ENCODE results near the gene SPTA1. TPM values are rescaled to one million over a fixed set of nuclear protein-coding genes. Genes with fewer than 3 reads are reported as not detected.

SPTA1 gene
- total RNA-seq, 4 donors from 2014 or later = 0.38 to 0.88 (median 0.68) TPM; not detected in 1

DNA sequence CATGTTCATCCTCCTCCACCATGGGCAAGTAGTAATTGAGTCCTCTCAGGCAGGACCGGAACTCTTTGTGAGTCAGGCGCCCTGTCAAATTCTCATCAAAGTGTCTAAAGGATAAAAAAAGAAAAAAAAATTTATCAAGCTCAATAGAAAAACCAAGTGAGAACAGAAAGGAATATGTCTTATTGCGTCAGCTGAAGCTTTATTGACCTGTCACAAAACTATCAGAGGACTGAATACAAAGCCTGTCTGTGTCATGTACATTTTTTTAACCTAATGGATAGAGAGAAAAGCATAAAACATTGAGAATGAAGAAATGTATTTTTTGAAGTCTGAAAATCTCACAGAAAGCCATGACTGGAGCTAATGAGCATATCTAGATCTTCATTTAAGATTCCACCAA, 72.8 kb downstream of the SPTA1 start:
- TF ChIP-seq, protein P1, sequence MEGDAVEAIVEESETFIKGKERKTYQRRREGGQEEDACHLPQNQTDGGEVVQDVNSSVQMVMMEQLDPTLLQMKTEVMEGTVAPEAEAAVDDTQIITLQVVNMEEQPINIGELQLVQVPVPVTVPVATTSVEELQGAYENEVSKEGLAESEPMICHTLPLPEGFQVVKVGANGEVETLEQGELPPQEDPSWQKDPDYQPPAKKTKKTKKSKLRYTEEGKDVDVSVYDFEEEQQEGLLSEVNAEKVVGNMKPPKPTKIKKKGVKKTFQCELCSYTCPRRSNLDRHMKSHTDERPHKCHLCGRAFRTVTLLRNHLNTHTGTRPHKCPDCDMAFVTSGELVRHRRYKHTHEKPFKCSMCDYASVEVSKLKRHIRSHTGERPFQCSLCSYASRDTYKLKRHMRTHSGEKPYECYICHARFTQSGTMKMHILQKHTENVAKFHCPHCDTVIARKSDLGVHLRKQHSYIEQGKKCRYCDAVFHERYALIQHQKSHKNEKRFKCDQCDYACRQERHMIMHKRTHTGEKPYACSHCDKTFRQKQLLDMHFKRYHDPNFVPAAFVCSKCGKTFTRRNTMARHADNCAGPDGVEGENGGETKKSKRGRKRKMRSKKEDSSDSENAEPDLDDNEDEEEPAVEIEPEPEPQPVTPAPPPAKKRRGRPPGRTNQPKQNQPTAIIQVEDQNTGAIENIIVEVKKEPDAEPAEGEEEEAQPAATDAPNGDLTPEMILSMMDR (IDR thresholded peaks at IDR 0.05; ENCODE audit: low read depth) = no peak

DNA sequence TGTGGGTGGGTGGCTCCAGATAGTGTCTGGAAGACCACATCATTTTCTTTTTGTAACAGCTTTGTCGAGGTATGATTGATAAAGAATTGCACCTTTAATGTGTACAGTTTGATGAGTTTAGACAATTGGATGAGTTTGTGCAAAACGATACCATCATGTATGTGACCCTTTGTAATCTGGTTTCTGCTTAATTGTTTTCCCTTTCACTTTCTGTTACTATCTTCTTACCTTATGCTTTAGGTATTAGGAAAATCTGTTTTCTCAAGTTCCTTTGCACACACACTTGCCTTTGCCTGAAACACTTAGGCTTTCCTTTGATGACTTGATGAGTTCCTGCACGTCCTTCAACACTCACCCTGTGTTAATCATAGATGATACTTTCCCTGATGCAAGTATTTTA, 74.6 kb downstream of the SPTA1 start:
- TF ChIP-seq, protein P1 (IDR thresholded peaks at IDR 0.05; ENCODE audit: low read depth) = no peak

DNA sequence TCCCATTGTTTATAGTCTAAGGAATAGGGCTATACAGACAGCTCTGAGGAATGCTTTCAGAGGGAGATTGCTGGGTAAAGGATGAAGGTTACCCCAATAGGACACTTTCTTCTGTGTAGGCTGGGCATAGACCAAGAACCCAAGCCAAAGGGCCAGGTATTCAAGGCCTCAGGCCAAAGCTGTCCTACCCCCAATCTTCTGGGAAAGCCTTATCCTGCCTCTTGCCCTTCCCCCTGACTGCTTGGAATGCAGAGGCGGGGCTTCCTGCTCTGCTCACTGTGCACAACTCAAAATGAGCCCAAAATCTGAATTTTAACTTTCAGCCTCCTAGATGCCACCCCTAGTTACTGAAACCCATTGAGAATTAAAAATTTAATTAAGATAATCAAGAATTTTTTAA, 79.2 kb downstream of the SPTA1 start:
- TF ChIP-seq, protein P1 (IDR thresholded peaks at IDR 0.05; ENCODE audit: low read depth) = no peak

DNA sequence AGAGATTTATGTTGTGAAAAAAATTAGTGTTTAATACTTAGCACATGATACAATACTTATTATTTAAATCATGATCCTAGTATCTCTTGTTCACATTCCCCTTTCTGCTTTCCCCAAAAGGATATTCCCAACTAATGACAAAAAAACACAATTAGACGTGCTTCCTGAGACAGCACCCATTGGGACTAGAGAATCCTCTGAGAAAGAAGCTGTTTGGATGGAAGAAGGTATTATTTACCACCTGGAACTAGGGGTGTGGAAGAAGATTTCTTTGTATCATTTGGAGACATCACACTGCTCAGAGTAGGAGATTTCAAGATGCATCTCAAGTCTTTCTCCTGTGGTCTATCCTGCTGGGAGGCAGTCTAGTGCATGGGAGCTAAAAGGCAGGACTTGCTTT, 81.5 kb downstream of the SPTA1 start, which contains the start of gene OR10Z1:
TSS of gene OR10Z1 (plus strand) at position 301 of the 400 bp plus-strand sequence. CDS start 1,171 bp downstream, outside the sequence.
- TF ChIP-seq, protein P1 (IDR thresholded peaks at IDR 0.05; ENCODE audit: low read depth) = no peak

DNA sequence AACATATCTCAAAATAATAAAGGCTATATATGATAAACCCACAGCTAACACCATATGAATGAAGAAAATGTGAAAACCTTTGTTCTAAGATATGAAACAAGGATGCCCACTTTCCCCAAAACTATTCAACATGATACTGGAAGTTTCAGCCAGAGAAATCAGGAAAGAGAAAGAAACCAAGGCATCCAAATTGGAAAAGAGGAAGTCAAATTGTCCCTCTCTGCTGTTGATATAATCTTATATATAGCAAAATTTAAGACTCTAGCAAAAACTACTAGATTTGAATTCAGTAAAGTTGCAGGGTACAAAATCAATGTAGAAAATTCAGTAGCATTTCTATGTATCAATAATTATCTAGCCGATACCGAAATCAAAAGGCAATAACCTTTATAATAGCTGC, 85.8 kb downstream of the SPTA1 start:
- TF ChIP-seq, protein P1 (IDR thresholded peaks at IDR 0.05; ENCODE audit: low read depth) = no peak

DNA sequence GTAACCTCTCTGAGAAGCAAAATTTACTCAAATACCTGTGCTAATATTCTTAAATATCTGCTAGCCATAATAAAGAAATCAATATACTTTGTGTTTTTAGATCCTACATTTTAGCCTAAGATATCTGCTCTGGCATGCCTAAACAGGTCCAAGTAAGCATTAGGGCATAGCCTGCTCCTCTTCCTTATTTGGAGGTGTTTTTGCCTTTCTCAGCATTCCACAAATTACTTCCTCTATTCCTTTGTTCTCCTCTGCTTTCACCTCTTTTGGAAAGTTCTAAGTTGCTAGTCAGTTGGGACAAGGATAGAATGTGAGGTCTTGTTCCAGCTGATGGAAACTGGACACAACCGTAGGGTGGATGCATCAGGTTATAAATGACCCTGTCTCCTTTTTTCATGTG, 99.6 kb downstream of the SPTA1 start:
- TF ChIP-seq, protein P1 (IDR thresholded peaks at IDR 0.05; ENCODE audit: low read depth) = no peak

DNA sequence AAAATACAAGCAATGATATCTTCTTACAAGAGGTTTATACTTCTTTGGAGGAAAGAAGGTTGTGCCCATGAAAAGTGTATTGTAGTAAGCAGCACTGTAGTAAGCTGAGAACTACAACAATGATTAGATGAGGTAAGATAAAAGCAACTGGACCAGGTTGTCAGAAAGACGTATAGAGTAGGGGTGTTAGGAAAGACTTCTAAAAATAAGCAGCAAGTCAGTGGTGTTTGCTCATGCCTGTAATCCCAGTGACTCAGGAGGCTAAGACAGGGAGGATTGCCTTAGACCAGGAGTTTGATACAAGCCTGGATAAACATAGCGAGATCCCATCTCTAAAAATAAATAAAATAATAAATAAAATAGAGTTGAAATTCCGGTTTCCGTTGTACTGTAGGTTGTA, 102.6 kb downstream of the SPTA1 start:
- TF ChIP-seq, protein P1 (IDR thresholded peaks at IDR 0.05; ENCODE audit: low read depth) = no peak
